ENCODE data around the gene RIN1. TPM values are rescaled to one million over a fixed set of nuclear protein-coding genes. Genes with fewer than 3 reads are reported as not detected.

RIN1 gene, protein sequence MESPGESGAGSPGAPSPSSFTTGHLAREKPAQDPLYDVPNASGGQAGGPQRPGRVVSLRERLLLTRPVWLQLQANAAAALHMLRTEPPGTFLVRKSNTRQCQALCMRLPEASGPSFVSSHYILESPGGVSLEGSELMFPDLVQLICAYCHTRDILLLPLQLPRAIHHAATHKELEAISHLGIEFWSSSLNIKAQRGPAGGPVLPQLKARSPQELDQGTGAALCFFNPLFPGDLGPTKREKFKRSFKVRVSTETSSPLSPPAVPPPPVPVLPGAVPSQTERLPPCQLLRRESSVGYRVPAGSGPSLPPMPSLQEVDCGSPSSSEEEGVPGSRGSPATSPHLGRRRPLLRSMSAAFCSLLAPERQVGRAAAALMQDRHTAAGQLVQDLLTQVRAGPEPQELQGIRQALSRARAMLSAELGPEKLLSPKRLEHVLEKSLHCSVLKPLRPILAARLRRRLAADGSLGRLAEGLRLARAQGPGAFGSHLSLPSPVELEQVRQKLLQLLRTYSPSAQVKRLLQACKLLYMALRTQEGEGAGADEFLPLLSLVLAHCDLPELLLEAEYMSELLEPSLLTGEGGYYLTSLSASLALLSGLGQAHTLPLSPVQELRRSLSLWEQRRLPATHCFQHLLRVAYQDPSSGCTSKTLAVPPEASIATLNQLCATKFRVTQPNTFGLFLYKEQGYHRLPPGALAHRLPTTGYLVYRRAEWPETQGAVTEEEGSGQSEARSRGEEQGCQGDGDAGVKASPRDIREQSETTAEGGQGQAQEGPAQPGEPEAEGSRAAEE
- 43.6 and 47.2 TPM in 2 replicates for total RNA-seq (2014; rRNA removed; shearing (Covaris generic))

DNA sequence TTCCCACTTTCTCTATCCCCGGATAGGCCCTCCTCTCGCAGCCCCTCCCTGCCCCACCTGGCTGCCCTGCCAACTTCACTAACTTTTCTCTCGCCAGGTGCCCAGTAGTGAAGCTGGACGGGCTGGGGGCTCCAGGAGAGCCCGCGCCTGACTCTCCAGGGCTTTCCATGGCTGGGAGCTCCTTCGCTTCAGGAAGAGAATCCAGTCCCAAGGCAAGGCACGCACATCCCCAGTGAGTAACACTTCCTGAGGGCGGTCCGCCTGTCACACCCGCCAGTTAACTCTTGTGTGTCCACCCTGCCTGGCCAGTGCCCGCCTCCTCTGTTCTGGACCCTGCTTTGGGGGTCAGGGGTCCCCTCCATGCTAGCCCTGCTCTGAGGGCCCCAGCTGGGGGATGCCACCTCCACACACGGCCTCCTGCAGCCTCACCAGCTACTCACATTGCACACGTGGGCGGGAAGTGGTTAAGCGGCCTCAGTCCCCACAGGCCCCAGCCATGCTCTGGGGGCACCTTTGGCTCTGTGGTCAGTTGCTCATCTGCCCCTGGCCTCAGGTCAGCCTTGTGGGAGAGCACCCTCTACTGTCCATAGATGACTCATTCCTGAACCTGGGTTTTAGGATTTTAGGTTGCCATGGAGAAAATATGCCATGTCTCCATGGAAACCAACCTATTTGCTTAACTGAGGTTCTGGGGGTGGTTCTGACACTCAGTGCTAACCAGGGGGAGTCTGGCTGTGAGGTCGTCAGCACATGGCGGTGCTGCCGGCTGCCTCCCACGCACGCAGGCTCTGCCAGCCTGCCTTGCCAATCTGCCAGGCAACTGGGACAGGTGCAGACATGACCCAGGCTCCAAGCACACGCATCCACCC is at the start of gene RIN1:
TSS of gene RIN1 (minus strand) at position 201 of the 869 bp plus-strand sequence. CDS start at position 169, 32 bp downstream.

DNA sequence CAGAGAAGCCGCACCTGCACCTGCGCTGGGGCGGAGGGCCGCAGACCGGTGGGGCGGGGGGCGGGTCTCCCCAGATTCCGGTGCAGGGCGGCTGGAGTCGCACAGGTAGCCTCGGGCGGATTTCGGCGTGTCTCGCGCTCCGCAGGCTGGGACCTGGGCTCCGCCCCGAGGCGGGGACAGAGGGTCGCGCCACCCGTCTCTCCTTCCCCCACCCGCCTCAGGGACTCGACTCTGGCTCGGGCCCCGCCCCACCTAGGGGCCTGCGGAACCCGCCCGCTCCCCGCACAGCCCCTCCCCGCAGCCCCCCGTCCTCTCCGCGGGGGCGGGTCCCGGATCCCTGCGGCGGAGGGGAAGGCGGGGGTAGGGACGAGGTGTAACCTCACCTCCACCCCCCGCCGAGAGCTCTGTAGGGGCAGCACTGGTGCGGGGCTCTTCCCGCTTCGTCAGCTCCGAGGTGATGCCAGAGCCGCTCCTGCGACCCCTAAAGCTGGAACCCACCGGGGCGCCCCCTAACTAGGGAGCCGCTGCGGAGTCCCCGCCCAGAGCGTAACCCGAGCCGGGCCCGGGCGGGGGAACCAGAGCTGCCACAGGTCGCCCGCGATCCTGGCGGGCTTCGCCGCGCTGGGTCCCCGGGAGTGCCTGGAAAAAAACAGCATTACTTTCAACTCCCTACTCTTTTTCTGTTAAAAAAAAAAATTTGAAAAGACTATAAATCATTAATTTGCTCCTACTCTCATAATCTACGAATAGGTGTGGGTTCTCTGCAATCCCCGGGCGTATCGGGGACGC is 35.6 kb upstream of the RIN1 start, which contains the start of gene SLC29A2:
TSS of gene SLC29A2 (minus strand) at position 134 of the 789 bp plus-strand sequence. CDS start 169 bp downstream, outside the sequence.

DNA sequence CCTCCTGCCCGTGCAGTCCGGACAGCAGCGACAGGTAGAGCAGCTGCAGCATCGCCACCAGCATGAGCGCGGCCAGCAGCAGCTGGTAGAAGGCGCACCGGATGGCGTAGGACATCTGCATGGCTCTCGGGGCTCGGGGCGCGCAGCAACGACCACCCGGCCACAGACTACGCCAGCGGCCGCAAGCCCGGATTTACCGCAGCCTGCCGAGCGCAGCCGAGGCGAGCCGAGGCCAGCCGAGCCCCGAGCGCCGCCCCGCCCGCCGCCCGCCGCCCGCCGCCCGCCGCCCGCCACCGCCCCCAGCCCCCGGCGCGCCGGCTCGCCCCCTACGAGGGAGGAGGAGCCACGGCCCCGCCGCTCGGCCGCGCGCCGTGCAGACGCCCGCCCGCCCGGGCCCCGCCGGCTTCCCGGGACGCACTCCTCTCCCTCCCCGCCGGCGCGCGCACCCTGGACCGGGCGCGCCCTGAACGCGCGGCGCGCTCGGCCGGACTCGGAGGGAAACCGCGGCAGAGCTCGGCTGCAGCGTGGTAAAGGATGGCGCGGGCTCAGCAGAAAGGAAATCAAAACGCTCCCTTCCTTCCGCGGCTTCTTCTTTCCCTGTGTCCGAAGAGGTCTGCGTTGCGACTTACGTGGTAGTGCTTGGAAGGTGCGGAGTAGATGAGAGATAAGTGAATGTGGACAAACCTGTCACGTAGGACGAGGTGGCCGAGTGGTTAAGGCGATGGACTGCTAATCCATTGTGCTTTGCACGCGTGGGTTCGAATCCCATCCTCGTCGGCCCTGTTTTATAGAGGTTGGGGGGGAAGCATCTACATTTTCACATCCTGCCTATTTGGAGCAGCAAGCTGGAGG is 11.4 kb upstream of the RIN1 start, which contains the start of gene B4GAT1:
TSS of gene B4GAT1 (minus strand) at position 205 of the 852 bp plus-strand sequence. CDS start at position 121, 84 bp downstream.

DNA sequence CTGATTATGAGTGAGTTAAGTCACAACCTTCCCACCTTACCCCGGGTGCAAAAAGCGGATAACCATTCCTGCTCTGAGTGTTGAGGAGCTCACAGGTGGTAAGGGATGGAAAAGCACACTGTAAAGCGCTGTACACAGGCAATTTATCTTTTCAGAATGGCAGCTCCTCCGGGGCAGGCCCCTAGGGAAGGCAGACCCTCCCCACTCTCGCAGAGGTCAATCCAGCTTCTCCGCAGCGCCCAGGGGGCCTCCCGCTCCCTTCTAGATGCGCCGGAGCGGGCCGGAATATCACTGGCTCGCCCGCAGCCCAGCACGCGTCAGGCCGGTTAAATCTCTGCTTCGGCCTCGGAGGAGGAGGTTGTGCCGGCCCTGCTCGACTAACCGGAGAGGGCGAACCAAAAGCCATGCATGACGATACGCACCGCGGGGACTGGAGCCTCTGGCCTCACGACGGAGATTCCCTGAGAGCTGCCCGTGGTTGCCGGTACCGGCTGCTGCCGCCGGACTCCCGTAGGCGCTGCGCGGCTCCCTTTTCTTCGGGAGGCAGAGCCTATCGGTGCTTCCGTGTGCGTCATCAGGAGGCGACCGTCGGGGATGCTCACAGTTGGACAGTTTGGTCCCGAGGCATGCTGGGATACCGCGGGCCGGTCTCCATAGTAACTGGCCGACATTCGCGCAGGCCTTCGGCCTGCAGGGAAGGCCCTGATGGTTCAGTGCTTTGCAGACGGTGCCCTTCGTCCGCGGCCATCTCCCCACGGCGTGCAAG is 8.5 kb upstream of the RIN1 start, which contains the start of gene BRMS1:
TSS of gene BRMS1 (minus strand) at position 555 of the 766 bp plus-strand sequence. CDS start 2,870 bp downstream, outside the sequence.

DNA sequence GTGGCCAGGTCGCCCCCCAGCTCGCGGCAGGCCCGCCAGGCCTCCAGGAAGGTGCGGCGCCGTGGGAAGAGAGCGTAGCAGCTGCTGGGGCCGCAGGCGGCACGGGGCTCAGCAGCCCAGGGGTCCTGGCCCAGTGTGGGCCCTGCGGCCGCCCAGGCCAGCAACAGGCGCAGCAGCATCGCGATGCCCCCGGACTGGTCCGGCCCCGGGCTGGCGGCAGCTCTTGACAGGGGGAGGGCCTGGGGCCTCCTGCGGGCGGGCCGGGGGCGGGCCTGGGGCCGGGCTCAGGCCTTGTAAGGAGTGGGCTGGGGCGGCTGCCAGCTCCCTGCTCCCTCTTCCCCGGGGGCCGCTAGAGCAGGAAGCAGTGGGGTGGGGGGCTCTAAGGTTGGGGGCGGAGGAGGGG is 19.4 kb downstream of the RIN1 start, which contains the start of gene CD248:
TSS of gene CD248 (minus strand) at position 196 of the 403 bp plus-strand sequence. CDS start at position 179, 17 bp downstream.

DNA sequence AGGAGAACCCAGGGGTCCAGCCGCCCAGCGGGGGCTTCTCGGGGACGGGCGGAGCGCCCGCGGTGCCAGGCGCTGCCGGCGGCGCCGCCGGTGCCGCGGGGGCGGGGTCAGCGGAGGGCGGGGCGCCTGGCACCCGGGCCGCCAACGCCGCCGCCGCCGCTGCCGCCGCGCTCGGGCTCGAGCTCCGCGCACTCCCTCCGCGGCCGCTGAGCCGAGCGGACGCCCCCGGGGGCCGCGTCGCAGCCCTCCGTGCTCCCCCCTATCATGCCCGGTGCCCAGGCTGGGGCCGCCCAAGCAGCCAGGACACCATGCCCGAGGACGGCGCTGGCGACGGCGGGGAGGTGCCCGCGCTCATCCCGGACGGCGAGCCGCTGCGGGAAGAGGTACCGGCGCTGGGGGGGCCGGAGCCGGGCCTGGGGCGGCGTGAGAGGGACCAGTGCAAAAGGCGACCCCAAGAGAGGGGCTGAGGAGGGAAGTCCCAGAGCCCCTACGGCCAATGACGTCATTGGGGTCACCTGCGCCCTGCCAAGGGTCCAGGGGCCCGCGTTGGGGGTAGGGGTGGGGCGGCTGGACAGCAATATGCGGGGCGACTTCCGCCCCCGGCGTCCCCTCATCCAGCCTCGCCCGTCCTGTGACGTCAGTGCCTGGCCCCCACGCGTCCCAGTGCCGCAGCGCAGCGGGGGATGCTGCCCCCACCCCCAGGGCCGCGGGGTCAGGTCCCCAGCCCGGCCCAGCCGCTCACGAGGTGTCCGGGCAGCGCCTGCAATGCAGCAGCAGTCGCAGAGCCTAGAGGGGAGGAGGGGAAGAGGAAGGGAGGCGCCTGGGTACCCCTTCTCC is 44.3 kb downstream of the RIN1 start, which contains the start of gene TMEM151A:
TSS of gene TMEM151A (plus strand) at position 189 of the 837 bp plus-strand sequence. CDS start at position 309, 120 bp downstream.

DNA sequence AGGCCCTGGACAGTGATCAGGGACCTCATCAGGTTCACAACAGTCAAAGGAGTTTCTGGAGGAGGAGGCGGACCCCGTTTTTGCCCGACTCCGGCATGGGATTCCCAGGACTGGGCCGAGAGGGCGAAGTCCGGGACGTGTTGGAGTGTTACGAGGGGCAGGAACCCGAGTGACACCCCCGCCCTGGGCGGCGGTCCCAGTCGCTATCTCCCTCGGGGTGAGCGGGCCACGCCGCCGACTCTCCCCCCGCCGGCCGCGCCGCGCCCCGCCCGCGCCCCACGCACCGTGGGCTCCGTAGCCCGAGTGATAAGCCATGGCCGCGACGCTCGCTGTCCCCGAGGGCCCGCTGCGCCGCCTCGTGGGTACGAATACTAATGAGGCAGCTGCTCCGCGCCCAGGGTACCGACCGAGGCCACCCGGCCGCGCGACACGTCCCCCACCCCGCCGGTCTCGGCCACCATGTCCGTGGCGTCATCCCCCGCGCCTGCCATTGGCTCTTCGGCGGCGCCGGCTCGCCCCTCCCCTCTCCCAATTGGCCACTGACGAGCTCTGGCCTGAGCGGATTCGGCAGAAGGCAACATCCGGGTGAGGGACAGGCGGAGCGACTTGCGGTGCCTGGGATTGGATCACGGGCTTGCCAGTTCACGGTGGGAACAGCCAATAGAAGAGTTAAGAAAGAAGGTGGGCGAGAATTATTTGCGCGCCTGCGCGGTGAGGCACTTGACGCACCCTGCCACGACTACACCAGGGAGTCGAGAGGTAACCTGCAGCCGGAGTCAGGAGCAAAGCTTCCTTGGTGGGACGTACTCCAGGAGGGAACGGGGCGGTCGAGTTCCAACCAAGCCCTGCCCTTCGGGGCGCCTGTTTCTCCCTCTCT is 47.3 kb downstream of the RIN1 start, which contains the start of gene YIF1A:
TSS of gene YIF1A (minus strand) at position 473 of the 877 bp plus-strand sequence. CDS start at position 315, 158 bp downstream.

Small RNA genes lying within 50 kb of the gene (small RNA-seq; reads per million reads assigned to genes)
- gene RF00017: not detected

Other genes starting within 250 kb of the RIN1 start
- 23.0 and 24.2 TPM in 2 replicates for gene KLC2, start 78.7 kb downstream of the RIN1 start, total RNA-seq (2014; rRNA removed; shearing (Covaris generic))
- gene RAB1B, start 67.8 kb downstream of the RIN1 start, total RNA-seq (2014; rRNA removed; shearing (Covaris generic)): 158 and 177 TPM in 2 replicates
- 8.3 and 12.4 TPM in 2 replicates for gene CNIH2, start 58.3 kb downstream of the RIN1 start, total RNA-seq (2014; rRNA removed; shearing (Covaris generic))
- gene YIF1A, start 47.3 kb downstream of the RIN1 start, total RNA-seq (2014; rRNA removed; shearing (Covaris generic)): 105 and 132 TPM in 2 replicates
- gene TMEM151A, start 44.5 kb downstream of the RIN1 start, total RNA-seq (2014; rRNA removed; shearing (Covaris generic)): 0.08 TPM in 1 of 2 replicates, not detected in the other
- gene CD248, start 19.4 kb downstream of the RIN1 start, total RNA-seq (2014; rRNA removed; shearing (Covaris generic)): not detected in 2 replicates
- 67.3 and 77.0 TPM in 2 replicates for gene BRMS1, start 8.7 kb upstream of the RIN1 start, total RNA-seq (2014; rRNA removed; shearing (Covaris generic))
- 24.9 and 28.6 TPM in 2 replicates for gene B4GAT1, start 11.2 kb upstream of the RIN1 start, total RNA-seq (2014; rRNA removed; shearing (Covaris generic))
- 4.5 and 6.0 TPM in 2 replicates for gene SLC29A2, start 35.3 kb upstream of the RIN1 start, total RNA-seq (2014; rRNA removed; shearing (Covaris generic))
- gene NPAS4, start 84.6 kb upstream of the RIN1 start, total RNA-seq (2014; rRNA removed; shearing (Covaris generic)): not detected in 2 replicates
- gene MRPL11, start 102.4 kb upstream of the RIN1 start, total RNA-seq (2014; rRNA removed; shearing (Covaris generic)): 109 and 113 TPM in 2 replicates
- 12.8 and 15.4 TPM in 2 replicates for gene PELI3, start 130.5 kb upstream of the RIN1 start, total RNA-seq (2014; rRNA removed; shearing (Covaris generic))
- 71.8 and 82.1 TPM in 2 replicates for gene DPP3, start 144.0 kb upstream of the RIN1 start, total RNA-seq (2014; rRNA removed; shearing (Covaris generic))
- gene BBS1, start 174.2 kb upstream of the RIN1 start, total RNA-seq (2014; rRNA removed; shearing (Covaris generic)): 22.4 and 28.0 TPM in 2 replicates
- gene ZDHHC24, start 209.6 kb upstream of the RIN1 start, total RNA-seq (2014; rRNA removed; shearing (Covaris generic)): 16.7 and 17.1 TPM in 2 replicates
- gene ACTN3, start 210.5 kb upstream of the RIN1 start, total RNA-seq (2014; rRNA removed; shearing (Covaris generic)): not detected in 2 replicates
- gene CTSF, start 232.2 kb upstream of the RIN1 start, total RNA-seq (2014; rRNA removed; shearing (Covaris generic)): 38.9 and 40.9 TPM in 2 replicates

Measured in A375 (cell line).